ENCODE results near the gene MOB1A.

- no peak for TF ChIP-seq YY1 (IDR thresholded peaks at IDR 0.05; ENCODE audit: low read depth, low read length)
- no peak for TF ChIP-seq RAD21 (IDR thresholded peaks at IDR 0.05 in 1 of 2, conservative IDR thresholded peaks at IDR 0.05 in 1 of 2; ENCODE audit: low read depth in 2 of 2, low read length in 2 of 2)
- no peak for TF ChIP-seq SP2 (IDR thresholded peaks at IDR 0.05; ENCODE audit: low read length)
- TF ChIP-seq EP300 (IDR thresholded peaks at IDR 0.05; ENCODE audit: borderline replicate concordance in 1 of 2, low read depth in 2 of 2, low read length in 2 of 2) = no peak
- no peak for TF ChIP-seq EZH2 (IDR thresholded peaks at IDR 0.05; ENCODE audit: low read depth, low read length, severe bottlenecking)
Measured at GRCh38 chr2:74174909-74175308, 3.8 kb downstream of the MOB1A start.

All from H1 (cell line).